BLaER1 treated with 17β-estradiol and CSF1 and Interleukin-3, amounts not matched to agents 10 nM and 100 nM (cell line): ENCODE data around the gene EHHADH.

Experiments used
- H3K27ac ChIP-seq, 11 experiments: shearing (Covaris generic); formaldehyde crosslinking; 2 replicates each; pipeline ENCODE4 v1.8.1; 2022
- H3K27me3 ChIP-seq, 11 experiments: shearing (Covaris generic); formaldehyde crosslinking; 2 replicates each; pipeline ENCODE4 v1.8.1; 2022
- H3K36me3 ChIP-seq, 11 experiments: shearing (Covaris generic); formaldehyde crosslinking; 2 replicates each; pipeline ENCODE4 v1.8.1; 2022
- H3K4me1 ChIP-seq, 10 experiments: shearing (Covaris generic); formaldehyde crosslinking; 2 replicates each; pipeline ENCODE4 v1.8.1; 2022
- H3K4me2 ChIP-seq, 11 experiments: shearing (Covaris generic); formaldehyde crosslinking; 2 replicates each; pipeline ENCODE4 v1.8.1; 2022
- H3K4me3 ChIP-seq, 10 experiments: shearing (Covaris generic); formaldehyde crosslinking; 2 replicates each; pipeline ENCODE4 v1.8.1; 2022
- H3K9ac ChIP-seq, 11 experiments: shearing (Covaris generic); formaldehyde crosslinking; 2 replicates each; pipeline ENCODE4 v1.8.1; 2022
- H3K9me3 ChIP-seq, 11 experiments: shearing (Covaris generic); formaldehyde crosslinking; replicated peaks in 1 of 11; 2 replicates each; pipeline ENCODE4 v1.8.1; 2022
- H4K20me1 ChIP-seq, 11 experiments: shearing (Covaris generic); formaldehyde crosslinking; 2 replicates each; pipeline ENCODE4 v1.8.1; 2022
- Cebpa-rat ChIP-seq, 11 experiments: shearing (Covaris generic); IDR thresholded peaks; 2 replicates each; pipeline ENCODE4 v1.8.1; 2022

The EHHADH gene

GRCh38 chr3:185225523-185225922 is 28.3 kb downstream of the EHHADH start:
- Histone ChIP-seq H3K36me3 (no peaks in the 10 kb centered on the region), H4K20me1 (no peaks in the 10 kb centered on the region), H3K9me3 (no peaks in the 10 kb centered on the region), H3K4me2 (no peak overlapping the region), H3K27ac (no peak overlapping the region), H3K27me3 (no peaks in the 10 kb centered on the region), H3K4me3 (no peak overlapping the region), H3K4me1 (no peaks in the 10 kb centered on the region), H3K9ac (no peak overlapping the region)
- TF ChIP-seq Cebpa-rat (IDR thresholded peaks at IDR 0.05), result no peak

- no peak for TF ChIP-seq Cebpa-rat (IDR thresholded peaks at IDR 0.05)
Observed at GRCh38 chr3:185225080-185225479, 28.8 kb downstream of the EHHADH start.

GRCh38 chr3:185221203-185221602 is 32.6 kb downstream of the EHHADH start:
- H3K4me3 ChIP-seq, result no peak overlapping the region
- H4K20me1 ChIP-seq, result no peaks in the 10 kb centered on the region
- no peak for TF ChIP-seq Cebpa-rat (IDR thresholded peaks at IDR 0.05)
- H3K4me2 ChIP-seq, result no peak overlapping the region
- H3K9ac ChIP-seq, result no peak overlapping the region
- no peaks in the 10 kb centered on the region for H3K9me3 ChIP-seq
- no peaks in the 10 kb centered on the region for H3K27me3 ChIP-seq
- H3K4me1 ChIP-seq, result no peaks in the 10 kb centered on the region
- H3K36me3 ChIP-seq, result no peaks in the 10 kb centered on the region
- no peak overlapping the region for H3K27ac ChIP-seq

More at GRCh38 chr3:185225080-185225479, 28.8 kb downstream of the EHHADH start:
- Histone ChIP-seq H3K27ac (no peak overlapping the region), H3K27me3 (no peaks in the 10 kb centered on the region), H3K4me1 (no peaks in the 10 kb centered on the region), H3K4me2 (no peak overlapping the region), H3K36me3 (no peaks in the 10 kb centered on the region), H3K9me3 (no peaks in the 10 kb centered on the region), H3K4me3 (no peak overlapping the region), H4K20me1 (no peaks in the 10 kb centered on the region), H3K9ac (no peak overlapping the region)

- Histone ChIP-seq H3K4me2 (no peak overlapping the region), H3K36me3 (no peaks in the 10 kb centered on the region), H3K27ac (no peak overlapping the region), H3K9me3 (no peaks in the 10 kb centered on the region), H3K4me3 (no peak overlapping the region), H4K20me1 (no peaks in the 10 kb centered on the region), H3K9ac (no peak overlapping the region), H3K27me3 (no peaks in the 10 kb centered on the region), H3K4me1 (no peaks in the 10 kb centered on the region)
- no peak for TF ChIP-seq Cebpa-rat (IDR thresholded peaks at IDR 0.05)
Observed at GRCh38 chr3:185216607-185216958, 37.3 kb downstream of the EHHADH start.

- H3K4me1 ChIP-seq, result no peaks in the 10 kb centered on the region
- no peaks in the 10 kb centered on the region for H3K36me3 ChIP-seq
- H3K9ac ChIP-seq, result no peak overlapping the region
- no peak for TF ChIP-seq Cebpa-rat (IDR thresholded peaks at IDR 0.05)
- H3K4me3 ChIP-seq, result no peak overlapping the region
- no peaks in the 10 kb centered on the region for H3K27me3 ChIP-seq
- no peaks in the 10 kb centered on the region for H4K20me1 ChIP-seq
- no peak overlapping the region for H3K27ac ChIP-seq
- no peak overlapping the region for H3K4me2 ChIP-seq
- H3K9me3 ChIP-seq, result no peaks in the 10 kb centered on the region
Observed at GRCh38 chr3:185215873-185216606, 37.8 kb downstream of the EHHADH start.

GRCh38 chr3:185212559-185212958 is 41.3 kb downstream of the EHHADH start:
- Histone ChIP-seq H3K36me3 (no peaks in the 10 kb centered on the region), H3K9ac (no peak overlapping the region), H3K27me3 (no peaks in the 10 kb centered on the region), H3K4me2 (no peak overlapping the region), H3K27ac (no peak overlapping the region), H3K9me3 (no peaks in the 10 kb centered on the region), H4K20me1 (no peaks in the 10 kb centered on the region), H3K4me1 (no peaks in the 10 kb centered on the region), H3K4me3 (no peak overlapping the region)
- no peak for TF ChIP-seq Cebpa-rat (IDR thresholded peaks at IDR 0.05)

GRCh38 chr3:185212086-185212485 is 41.8 kb downstream of the EHHADH start:
- no peak for TF ChIP-seq Cebpa-rat (IDR thresholded peaks at IDR 0.05)
- no peaks in the 10 kb centered on the region for H3K9me3 ChIP-seq

GRCh38 chr3:185210621-185211142 is 43.2 kb downstream of the EHHADH start:
- no peak for TF ChIP-seq Cebpa-rat (IDR thresholded peaks at IDR 0.05)
- Histone ChIP-seq H3K4me2 (no peak overlapping the region), H3K9ac (no peak overlapping the region)

More at GRCh38 chr3:185212086-185212485, 41.8 kb downstream of the EHHADH start:
- Histone ChIP-seq H3K36me3 (no peaks in the 10 kb centered on the region), H3K27ac (no peak overlapping the region), H3K9ac (no peak overlapping the region), H3K4me3 (no peak overlapping the region), H3K4me2 (no peak overlapping the region), H3K27me3 (no peaks in the 10 kb centered on the region), H3K4me1 (no peaks in the 10 kb centered on the region), H4K20me1 (no peaks in the 10 kb centered on the region)

GRCh38 chr3:185208823-185209222 is 45.0 kb downstream of the EHHADH start:
- no peak overlapping the region for H3K4me3 ChIP-seq
- no peaks in the 10 kb centered on the region for H4K20me1 ChIP-seq
- H3K4me1 ChIP-seq, result no peaks in the 10 kb centered on the region
- H3K9me3 ChIP-seq, result no peaks in the 10 kb centered on the region
- no peak overlapping the region for H3K4me2 ChIP-seq
- H3K36me3 ChIP-seq, result no peaks in the 10 kb centered on the region
- no peak overlapping the region for H3K9ac ChIP-seq
- no peak for TF ChIP-seq Cebpa-rat (IDR thresholded peaks at IDR 0.05)
- H3K27ac ChIP-seq, result no peak overlapping the region
- no peaks in the 10 kb centered on the region for H3K27me3 ChIP-seq

More at GRCh38 chr3:185210621-185211142, 43.2 kb downstream of the EHHADH start:
- Histone ChIP-seq H4K20me1 (no peaks in the 10 kb centered on the region), H3K4me3 (no peak overlapping the region), H3K27me3 (no peaks in the 10 kb centered on the region), H3K27ac (no peak overlapping the region), H3K9me3 (no peaks in the 10 kb centered on the region), H3K36me3 (no peaks in the 10 kb centered on the region), H3K4me1 (no peaks in the 10 kb centered on the region)
